K562 (cell line): ENCODE results near the gene H3-3A. TPM values are rescaled to one million over a fixed set of nuclear protein-coding genes. Genes with fewer than 3 reads are reported as not detected.

Experiments used
- BRCA1 ChIP-seq, 2 experiments: fragments of 450-650 bp in 1 of 2; sonication (generic) in 1 of 2; formaldehyde crosslinking in 1 of 2; IDR thresholded peaks; 2 replicates each; pipeline versions ENCODE4 v1.5.0 to v1.6.1; 2017 to 2020; ENCODE audit warnings: mild to moderate bottlenecking in 1 of 2, missing genetic modification reagents in 1 of 2
- DMBX1 ChIP-seq: fragments of 250-450 bp; sonication (Bioruptor Pico); IDR thresholded peaks from 2 replicates; pipeline ENCODE4 v1.8.0; 2022; ENCODE audit warnings: inconsistent platforms, mild to moderate bottlenecking, moderate library complexity, borderline replicate concordance
- FIP1L1 ChIP-seq: fragments of 200-400 bp; formaldehyde crosslinking; IDR thresholded peaks from 2 replicates; pipeline ENCODE4 v1.6.1; 2018; ENCODE audit warnings: mild to moderate bottlenecking, low read depth, low read length; ENCODE audit not compliant: poor library complexity, severe bottlenecking
- HNRNPUL1 ChIP-seq: fragments of 200-400 bp; formaldehyde crosslinking; IDR thresholded peaks from 2 replicates; pipeline ENCODE4 v1.6.1; 2017; ENCODE audit warnings: low read length
- NCOA4 ChIP-seq: fragments of 450-650 bp; IDR thresholded peaks from 2 replicates; pipeline ENCODE4 v1.6.1; 2018; ENCODE audit warnings: mild to moderate bottlenecking; ENCODE audit not compliant: partially characterized antibody
- SIN3B ChIP-seq: fragments of 450-650 bp; IDR thresholded peaks from 2 replicates; pipeline ENCODE4 v1.6.1; 2017; ENCODE audit warnings: low read depth, mild to moderate bottlenecking, moderate library complexity
- SMAD3 ChIP-seq: fragments of 450-650 bp; formaldehyde crosslinking; conservative IDR thresholded peaks from 2 replicates; pipeline ENCODE4 v1.4.0; 2020; ENCODE audit warnings: mild to moderate bottlenecking
- SRSF7 ChIP-seq: fragments of 200-400 bp; formaldehyde crosslinking; optimal IDR thresholded peaks from 2 replicates; pipeline ENCODE3; 2017; ENCODE audit warnings: mild to moderate bottlenecking, low read depth, low read length
- SUPT5H ChIP-seq: fragments of 450-650 bp; IDR thresholded peaks from 2 replicates; pipeline ENCODE4 v1.6.1; 2016
- TCF7 ChIP-seq: sonication (generic); IDR thresholded peaks from 2 replicates; pipeline ENCODE4 v1.6.1; 2016; ENCODE audit warnings: antibody characterized with exemption, borderline replicate concordance
- ZBTB17 ChIP-seq: fragments of 450-650 bp; formaldehyde crosslinking; IDR thresholded peaks from 2 replicates; pipeline ENCODE4 v1.4.0; 2020; ENCODE audit warnings: mild to moderate bottlenecking
- polyA plus RNA-seq, 8 experiments: library from polyadenylated mRNA; depleted of rRNA in 4 of 8; stranded (reverse) in 5 of 8; unstranded in 3 of 8; fragments of >200 nt; fragmentation: Nextera tagmentation in 2 of 8; fragmentation: Illumina TruSeq in 1 of 8; extraction: Ambion mirVana in 2 of 8; extraction: Trizol in 1 of 8; gene quantifications; 2 replicates each; pipeline versions ENCODE4 v1.2.1 to v1.2.3, GENCODE V29; 2011 to 2014; ENCODE audit warnings: inconsistent platforms in 1 of 8, missing spikeins in 1 of 8
- total RNA-seq, 7 experiments: library from RNA; depleted of rRNA in 6 of 7; stranded (reverse); fragments of >200 nt in 6 of 7; fragmentation: Illumina TruSeq in 2 of 7; extraction: Trizol in 2 of 7; gene quantifications; 2 replicates each; pipeline versions ENCODE4 v1.2.1 to v1.2.3, GENCODE V29; 2011 to 2021; ENCODE audit warnings: low replicate concordance in 1 of 7
- TF ChIP-seq, protein P1 (sequence below): fragments of 450-650 bp; formaldehyde crosslinking; conservative IDR thresholded peaks from 2 replicates; pipeline ENCODE4 v1.4.0; 2022; ENCODE audit warnings: mild to moderate bottlenecking, missing genetic modification characterization
- TF ChIP-seq, protein P2 (sequence below): fragments of 450-650 bp; formaldehyde crosslinking; IDR thresholded peaks from 2 replicates; pipeline ENCODE4 v1.4.0; 2022; ENCODE audit warnings: mild to moderate bottlenecking, moderate library complexity
- TF ChIP-seq, protein P3 (sequence below): sonication (generic); formaldehyde crosslinking; IDR thresholded peaks from 2 replicates; pipeline ENCODE4 v1.8.1; 2023; ENCODE audit warnings: missing genetic modification reagents, mild to moderate bottlenecking, borderline replicate concordance
- TF ChIP-seq, protein P4 (sequence below): fragments of 450-650 bp; IDR thresholded peaks from 2 replicates; pipeline ENCODE4 v1.6.1; 2016; ENCODE audit warnings: borderline replicate concordance
- TF ChIP-seq, protein P5 (sequence below): fragments of 450-650 bp; IDR thresholded peaks from 2 replicates; pipeline ENCODE4 v1.6.1; 2014; ENCODE audit warnings: low read depth, mild to moderate bottlenecking, moderate library complexity, borderline replicate concordance

H3-3A gene
- total and polyA plus RNA-seq, 9 of the 15 experiments (the other 6 are each of a cell fraction or from before 2014, with no cell fraction given), result 426 to 1,083 (median 591) TPM

DNA sequence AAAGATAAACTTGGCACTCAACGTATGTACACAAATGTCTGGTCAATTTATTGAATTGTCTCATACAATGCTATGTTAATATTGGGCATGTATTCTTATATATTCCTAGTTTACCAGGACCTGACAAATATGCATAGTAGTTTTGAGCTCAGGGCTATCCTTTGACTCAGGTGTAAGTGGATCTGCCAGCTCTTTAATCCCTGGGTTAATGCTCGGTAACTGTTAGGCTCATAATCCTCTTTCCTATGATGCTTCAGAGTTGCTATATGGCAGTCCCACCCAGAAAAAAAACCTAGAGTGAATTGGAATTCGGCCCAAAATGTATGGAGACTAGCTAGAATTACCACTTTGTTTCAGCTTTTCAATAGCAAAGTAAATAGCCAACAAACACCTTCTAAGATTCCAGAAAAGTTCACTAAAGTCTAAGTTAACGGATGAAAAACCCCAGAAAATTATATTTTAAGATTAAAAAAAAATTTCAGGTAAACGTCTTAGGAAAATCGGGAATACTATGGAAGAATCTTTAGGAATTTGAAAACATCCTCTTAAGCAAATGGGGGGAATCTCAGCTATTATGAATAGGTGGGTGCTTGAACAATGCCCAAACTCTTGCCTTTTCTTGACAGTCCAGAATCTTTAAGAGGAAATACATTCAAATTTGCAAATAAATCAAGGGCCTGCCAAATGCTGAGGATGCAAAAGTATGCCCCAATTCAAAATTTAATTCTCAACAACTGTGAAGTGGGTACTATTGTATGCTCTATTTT lies 10.9 kb downstream of the H3-3A start (continued):
- TF ChIP-seq FIP1L1, result no peak
- TF ChIP-seq, protein P1, sequence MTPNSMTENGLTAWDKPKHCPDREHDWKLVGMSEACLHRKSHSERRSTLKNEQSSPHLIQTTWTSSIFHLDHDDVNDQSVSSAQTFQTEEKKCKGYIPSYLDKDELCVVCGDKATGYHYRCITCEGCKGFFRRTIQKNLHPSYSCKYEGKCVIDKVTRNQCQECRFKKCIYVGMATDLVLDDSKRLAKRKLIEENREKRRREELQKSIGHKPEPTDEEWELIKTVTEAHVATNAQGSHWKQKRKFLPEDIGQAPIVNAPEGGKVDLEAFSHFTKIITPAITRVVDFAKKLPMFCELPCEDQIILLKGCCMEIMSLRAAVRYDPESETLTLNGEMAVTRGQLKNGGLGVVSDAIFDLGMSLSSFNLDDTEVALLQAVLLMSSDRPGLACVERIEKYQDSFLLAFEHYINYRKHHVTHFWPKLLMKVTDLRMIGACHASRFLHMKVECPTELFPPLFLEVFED (CRISPR knock-in tag), result peak; percentile 77; the same call in 1 of the 2 replicates
- TF ChIP-seq BRCA1 (IDR thresholded peaks at IDR 0.05), result no peak
- TF ChIP-seq BRCA1 (CRISPR knock-in tag; IDR thresholded peaks at IDR 0.05), result no peak
- peak; percentile 57 for TF ChIP-seq SUPT5H
- TF ChIP-seq HNRNPUL1, result no peak
- no peak for TF ChIP-seq NCOA4
- TF ChIP-seq SRSF7, result no peak
- TF ChIP-seq, protein P2, sequence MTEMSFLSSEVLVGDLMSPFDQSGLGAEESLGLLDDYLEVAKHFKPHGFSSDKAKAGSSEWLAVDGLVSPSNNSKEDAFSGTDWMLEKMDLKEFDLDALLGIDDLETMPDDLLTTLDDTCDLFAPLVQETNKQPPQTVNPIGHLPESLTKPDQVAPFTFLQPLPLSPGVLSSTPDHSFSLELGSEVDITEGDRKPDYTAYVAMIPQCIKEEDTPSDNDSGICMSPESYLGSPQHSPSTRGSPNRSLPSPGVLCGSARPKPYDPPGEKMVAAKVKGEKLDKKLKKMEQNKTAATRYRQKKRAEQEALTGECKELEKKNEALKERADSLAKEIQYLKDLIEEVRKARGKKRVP (CRISPR knock-in tag), result no peak
- no peak for TF ChIP-seq SMAD3 (CRISPR knock-in tag)
- TF ChIP-seq SIN3B, result no peak
- TF ChIP-seq ZBTB17 (CRISPR knock-in tag), result no peak
- TF ChIP-seq, protein P3, sequence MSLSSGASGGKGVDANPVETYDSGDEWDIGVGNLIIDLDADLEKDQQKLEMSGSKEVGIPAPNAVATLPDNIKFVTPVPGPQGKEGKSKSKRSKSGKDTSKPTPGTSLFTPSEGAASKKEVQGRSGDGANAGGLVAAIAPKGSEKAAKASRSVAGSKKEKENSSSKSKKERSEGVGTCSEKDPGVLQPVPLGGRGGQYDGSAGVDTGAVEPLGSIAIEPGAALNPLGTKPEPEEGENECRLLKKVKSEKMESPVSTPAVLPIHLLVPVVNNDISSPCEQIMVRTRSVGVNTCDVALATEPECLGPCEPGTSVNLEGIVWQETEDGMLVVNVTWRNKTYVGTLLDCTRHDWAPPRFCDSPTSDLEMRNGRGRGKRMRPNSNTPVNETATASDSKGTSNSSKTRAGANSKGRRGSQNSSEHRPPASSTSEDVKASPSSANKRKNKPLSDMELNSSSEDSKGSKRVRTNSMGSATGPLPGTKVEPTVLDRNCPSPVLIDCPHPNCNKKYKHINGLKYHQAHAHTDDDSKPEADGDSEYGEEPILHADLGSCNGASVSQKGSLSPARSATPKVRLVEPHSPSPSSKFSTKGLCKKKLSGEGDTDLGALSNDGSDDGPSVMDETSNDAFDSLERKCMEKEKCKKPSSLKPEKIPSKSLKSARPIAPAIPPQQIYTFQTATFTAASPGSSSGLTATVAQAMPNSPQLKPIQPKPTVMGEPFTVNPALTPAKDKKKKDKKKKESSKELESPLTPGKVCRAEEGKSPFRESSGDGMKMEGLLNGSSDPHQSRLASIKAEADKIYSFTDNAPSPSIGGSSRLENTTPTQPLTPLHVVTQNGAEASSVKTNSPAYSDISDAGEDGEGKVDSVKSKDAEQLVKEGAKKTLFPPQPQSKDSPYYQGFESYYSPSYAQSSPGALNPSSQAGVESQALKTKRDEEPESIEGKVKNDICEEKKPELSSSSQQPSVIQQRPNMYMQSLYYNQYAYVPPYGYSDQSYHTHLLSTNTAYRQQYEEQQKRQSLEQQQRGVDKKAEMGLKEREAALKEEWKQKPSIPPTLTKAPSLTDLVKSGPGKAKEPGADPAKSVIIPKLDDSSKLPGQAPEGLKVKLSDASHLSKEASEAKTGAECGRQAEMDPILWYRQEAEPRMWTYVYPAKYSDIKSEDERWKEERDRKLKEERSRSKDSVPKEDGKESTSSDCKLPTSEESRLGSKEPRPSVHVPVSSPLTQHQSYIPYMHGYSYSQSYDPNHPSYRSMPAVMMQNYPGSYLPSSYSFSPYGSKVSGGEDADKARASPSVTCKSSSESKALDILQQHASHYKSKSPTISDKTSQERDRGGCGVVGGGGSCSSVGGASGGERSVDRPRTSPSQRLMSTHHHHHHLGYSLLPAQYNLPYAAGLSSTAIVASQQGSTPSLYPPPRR (CRISPR knock-in tag), result no peak
- TF ChIP-seq, protein P4, sequence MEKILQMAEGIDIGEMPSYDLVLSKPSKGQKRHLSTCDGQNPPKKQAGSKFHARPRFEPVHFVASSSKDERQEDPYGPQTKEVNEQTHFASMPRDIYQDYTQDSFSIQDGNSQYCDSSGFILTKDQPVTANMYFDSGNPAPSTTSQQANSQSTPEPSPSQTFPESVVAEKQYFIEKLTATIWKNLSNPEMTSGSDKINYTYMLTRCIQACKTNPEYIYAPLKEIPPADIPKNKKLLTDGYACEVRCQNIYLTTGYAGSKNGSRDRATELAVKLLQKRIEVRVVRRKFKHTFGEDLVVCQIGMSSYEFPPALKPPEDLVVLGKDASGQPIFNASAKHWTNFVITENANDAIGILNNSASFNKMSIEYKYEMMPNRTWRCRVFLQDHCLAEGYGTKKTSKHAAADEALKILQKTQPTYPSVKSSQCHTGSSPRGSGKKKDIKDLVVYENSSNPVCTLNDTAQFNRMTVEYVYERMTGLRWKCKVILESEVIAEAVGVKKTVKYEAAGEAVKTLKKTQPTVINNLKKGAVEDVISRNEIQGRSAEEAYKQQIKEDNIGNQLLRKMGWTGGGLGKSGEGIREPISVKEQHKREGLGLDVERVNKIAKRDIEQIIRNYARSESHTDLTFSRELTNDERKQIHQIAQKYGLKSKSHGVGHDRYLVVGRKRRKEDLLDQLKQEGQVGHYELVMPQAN, result no peak
- no peak for TF ChIP-seq DMBX1 (CRISPR knock-in tag)
- TF ChIP-seq, protein P5, sequence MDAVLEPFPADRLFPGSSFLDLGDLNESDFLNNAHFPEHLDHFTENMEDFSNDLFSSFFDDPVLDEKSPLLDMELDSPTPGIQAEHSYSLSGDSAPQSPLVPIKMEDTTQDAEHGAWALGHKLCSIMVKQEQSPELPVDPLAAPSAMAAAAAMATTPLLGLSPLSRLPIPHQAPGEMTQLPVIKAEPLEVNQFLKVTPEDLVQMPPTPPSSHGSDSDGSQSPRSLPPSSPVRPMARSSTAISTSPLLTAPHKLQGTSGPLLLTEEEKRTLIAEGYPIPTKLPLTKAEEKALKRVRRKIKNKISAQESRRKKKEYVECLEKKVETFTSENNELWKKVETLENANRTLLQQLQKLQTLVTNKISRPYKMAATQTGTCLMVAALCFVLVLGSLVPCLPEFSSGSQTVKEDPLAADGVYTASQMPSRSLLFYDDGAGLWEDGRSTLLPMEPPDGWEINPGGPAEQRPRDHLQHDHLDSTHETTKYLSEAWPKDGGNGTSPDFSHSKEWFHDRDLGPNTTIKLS, result no peak
- no peak for TF ChIP-seq TCF7
